IMR-90 (cell line): ENCODE results near the gene FOXK1. TPM values are rescaled to one million over a fixed set of nuclear protein-coding genes. Genes with fewer than 3 reads are reported as not detected.

Experiments used
- ATAC-seq: fragments of 200-7000 bp; cut with Tn5 transposase; 2 replicates; pipeline ENCODE4 v1.9.1; 2020; ENCODE audit warnings: low read depth, mild to moderate bottlenecking, moderate library complexity
- BruUV-seq: library from RNA; stranded (reverse); fragments of 400-500 nt; replicated peaks from 2 replicates; lab custom pipeline; 2021; lab: Mats Ljungman, UMichigan
- CTCF ChIA-PET: fragments of 300-600 bp; formaldehyde crosslinking; extraction: SDS; loops from one replicate; lab custom pipeline; 2021; ENCODE audit warnings: antibody characterized with exemption; lab: Yijun Ruan, JAX
- POLR2A ChIA-PET: fragments of 300-600 bp; sonication (Branson Sonifier 250); formaldehyde crosslinking; loops from one replicate; lab custom pipeline; 2022; ENCODE audit warnings: antibody characterized with exemption; ENCODE audit not compliant: unreplicated experiment; lab: Charles Lee
- DNase-seq: peaks from one replicate; pipeline ENCODE4 v3.0.0; 2013
- H2AFZ ChIP-seq: replicated peaks from 2 replicates; pipeline ENCODE3; 2013; ENCODE audit warnings: low read length, mild to moderate bottlenecking; ENCODE audit not compliant: poor library complexity
- H2AK5ac ChIP-seq: 2 replicates; pipeline ENCODE4 v1.6.1; 2013; ENCODE audit warnings: low read depth, low read length, inconsistent platforms
- H2AK9ac ChIP-seq: replicated peaks from 2 replicates; pipeline ENCODE3; 2013; ENCODE audit warnings: mild to moderate bottlenecking, low read depth, low read length, moderate library complexity; ENCODE audit not compliant: poor library complexity
- H2BK120ac ChIP-seq: 2 replicates; pipeline ENCODE4 v1.6.1; 2013; ENCODE audit warnings: low read depth, low read length, inconsistent platforms
- H2BK15ac ChIP-seq: 3 replicates; pipeline ENCODE4 v1.6.1; 2013; ENCODE audit warnings: low read depth, low read length, inconsistent platforms
- H2BK20ac ChIP-seq: 2 replicates; pipeline ENCODE4 v1.6.1; 2013; ENCODE audit warnings: low read depth, mild to moderate bottlenecking, inconsistent platforms, low read length, moderate library complexity
- H2BK5ac ChIP-seq: 2 replicates; pipeline ENCODE4 v1.6.1; 2013; ENCODE audit warnings: mild to moderate bottlenecking, low read depth, low read length, inconsistent platforms; ENCODE audit not compliant: poor library complexity, severe bottlenecking
- H3K14ac ChIP-seq: replicated peaks from 2 replicates; pipeline ENCODE4 v1.6.1; 2013; ENCODE audit warnings: low read depth, low read length, inconsistent platforms
- H3K18ac ChIP-seq: 2 replicates; pipeline ENCODE4 v1.6.1; 2013; ENCODE audit warnings: low read depth, low read length, control low read depth
- H3K23ac ChIP-seq: 2 replicates; pipeline ENCODE4 v1.6.1; 2013; ENCODE audit warnings: low read depth, low read length, inconsistent platforms
- H3K27ac ChIP-seq: 2 replicates; pipeline ENCODE4 v1.5.1; 2013; ENCODE audit warnings: mild to moderate bottlenecking, control low read depth, low read length; ENCODE audit not compliant: insufficient read depth
- H3K27me3 ChIP-seq: 2 replicates; pipeline ENCODE4 v1.6.1; 2013; ENCODE audit warnings: low read length; ENCODE audit not compliant: control insufficient read depth, insufficient read depth
- H3K36me3 ChIP-seq: 2 replicates; pipeline ENCODE4 v1.6.1; 2013; ENCODE audit warnings: low read length, mixed read lengths; ENCODE audit not compliant: control insufficient read depth, insufficient read depth
- H3K4ac ChIP-seq: 2 replicates; pipeline ENCODE4 v1.6.1; 2013; ENCODE audit warnings: low read depth, low read length, inconsistent platforms
- H3K4me1 ChIP-seq: 2 replicates; pipeline ENCODE4 v1.6.1; 2013; ENCODE audit warnings: low read length, mixed read lengths; ENCODE audit not compliant: control insufficient read depth, insufficient read depth
- H3K4me2 ChIP-seq: 2 replicates; pipeline ENCODE4 v1.6.1; 2013; ENCODE audit warnings: low read depth, mild to moderate bottlenecking, control low read depth, low read length, moderate library complexity
- H3K4me3 ChIP-seq: 2 replicates; pipeline ENCODE4 v1.5.1; 2013; ENCODE audit warnings: low read depth, mild to moderate bottlenecking, control low read depth, low read length, moderate library complexity; ENCODE audit not compliant: insufficient read depth
- H3K56ac ChIP-seq: 2 replicates; pipeline ENCODE4 v1.6.1; 2013; ENCODE audit warnings: low read length, inconsistent platforms; ENCODE audit not compliant: insufficient read depth; ENCODE audit errors: extremely low read depth
- H3K79me1 ChIP-seq, 2 experiments: 2 replicates each; pipeline ENCODE4 v1.6.1; 2013; ENCODE audit warnings: low read length in 2 of 2, inconsistent platforms in 1 of 2, low read depth in 1 of 2
- H3K9ac ChIP-seq: 2 replicates; pipeline ENCODE4 v1.6.1; 2013; ENCODE audit warnings: low read depth, low read length, control low read depth
- H3K9me1 ChIP-seq: 2 replicates; pipeline ENCODE4 v1.6.1; 2013; ENCODE audit warnings: low read length, inconsistent platforms; ENCODE audit not compliant: insufficient read depth
- H3K9me3 ChIP-seq: 2 replicates; pipeline ENCODE4 v1.6.1; 2013; ENCODE audit warnings: low read length; ENCODE audit not compliant: control insufficient read depth, insufficient read depth
- H4K20me1 ChIP-seq: 2 replicates; pipeline ENCODE4 v1.6.1; 2013; ENCODE audit warnings: low read length, inconsistent platforms; ENCODE audit not compliant: insufficient read depth
- H4K5ac ChIP-seq: 2 replicates; pipeline ENCODE4 v1.6.1; 2013; ENCODE audit warnings: mild to moderate bottlenecking, low read depth, low read length, control low read depth
- H4K8ac ChIP-seq, 2 experiments: 2 replicates each; pipeline ENCODE4 v1.6.1; 2013; ENCODE audit warnings: low read depth in 2 of 2, low read length in 2 of 2, control low read depth in 1 of 2, inconsistent platforms in 1 of 2
- H4K91ac ChIP-seq: 2 replicates; pipeline ENCODE4 v1.6.1; 2013; ENCODE audit warnings: low read depth, low read length, inconsistent platforms; ENCODE audit not compliant: insufficient read depth
- BHLHE40 ChIP-seq: fragments of 150-350 bp; IDR thresholded peaks from 2 replicates; pipeline ENCODE4 v1.6.1; 2016; ENCODE audit warnings: mild to moderate bottlenecking, low read depth, low read length
- CEBPB ChIP-seq: IDR thresholded peaks from 2 replicates; pipeline ENCODE4 v1.6.1; 2012; ENCODE audit warnings: low read depth, low read length, improper control_type of control experiment
- CHD1 ChIP-seq: IDR thresholded peaks from 2 replicates; pipeline ENCODE4 v1.6.1; 2012; ENCODE audit warnings: low read depth, low read length, improper control_type of control experiment
- CTCF ChIP-seq: conservative IDR thresholded peaks from 2 replicates; pipeline ENCODE4 v1.5.1; 2012; ENCODE audit warnings: mild to moderate bottlenecking, low read depth, low read length, improper control_type of control experiment
- ELK1 ChIP-seq: fragments of 150-350 bp; IDR thresholded peaks from 2 replicates; pipeline ENCODE4 v1.6.1; 2016; ENCODE audit warnings: low read depth, mild to moderate bottlenecking, low read length, moderate library complexity, borderline replicate concordance
- FOS ChIP-seq: fragments of 150-350 bp; IDR thresholded peaks from 2 replicates; pipeline ENCODE4 v1.6.1; 2016; ENCODE audit warnings: low read depth, low read length
- MAFK ChIP-seq: IDR thresholded peaks from 2 replicates; pipeline ENCODE4 v1.6.1; 2012; ENCODE audit warnings: low read depth, low read length, improper control_type of control experiment
- MAZ ChIP-seq: IDR thresholded peaks from 2 replicates; pipeline ENCODE4 v1.6.1; 2012; ENCODE audit warnings: low read depth, mild to moderate bottlenecking, low read length, improper control_type of control experiment, moderate library complexity, borderline replicate concordance
- MXI1 ChIP-seq: IDR thresholded peaks from 2 replicates; pipeline ENCODE4 v1.6.1; 2012; ENCODE audit warnings: low read depth, mild to moderate bottlenecking, low read length, moderate library complexity, borderline replicate concordance
- NFE2L2 ChIP-seq: fragments of 150-350 bp; IDR thresholded peaks from 2 replicates; pipeline ENCODE4 v1.6.1; 2016; ENCODE audit warnings: low read depth, mild to moderate bottlenecking, low read length
- POLR2A ChIP-seq: IDR thresholded peaks from 2 replicates; pipeline ENCODE4 v1.6.1; 2012; ENCODE audit warnings: mild to moderate bottlenecking, low read depth, low read length
- RAD21 ChIP-seq: IDR thresholded peaks from 2 replicates; pipeline ENCODE4 v1.6.1; 2012; ENCODE audit warnings: low read length, improper control_type of control experiment
- RCOR1 ChIP-seq: IDR thresholded peaks from 2 replicates; pipeline ENCODE4 v1.6.1; 2012; ENCODE audit warnings: mild to moderate bottlenecking, low read length, improper control_type of control experiment; ENCODE audit not compliant: insufficient replicate concordance
- RFX5 ChIP-seq: IDR thresholded peaks from 2 replicates; pipeline ENCODE4 v1.8.0; 2012; ENCODE audit warnings: low read depth, mild to moderate bottlenecking, low read length, moderate library complexity
- SMC3 ChIP-seq: fragments of 150-350 bp; IDR thresholded peaks from 2 replicates; pipeline ENCODE4 v1.6.1; 2016; ENCODE audit warnings: low read depth, mild to moderate bottlenecking, antibody characterized with exemption, low read length, moderate library complexity
- USF2 ChIP-seq: fragments of 150-350 bp; IDR thresholded peaks from 2 replicates; pipeline ENCODE4 v1.6.1; 2017; ENCODE audit warnings: mild to moderate bottlenecking, antibody characterized with exemption, low read length, low read depth
- WGBS, 2 experiments: methylation state at CpG; one replicate each; pipeline versions ENCODE4 v1.1.5 to v1.1.7; 2013; ENCODE audit warnings: missing lambda C conversion rate in 2 of 2; ENCODE audit not compliant: insufficient read length in 1 of 2; ENCODE audit errors: extremely low coverage in 2 of 2; 5-methylcytosine and 5-hydroxymethylcytosine counted together
- dilution Hi-C: fragments of 300-500 bp; cut with HindIII; formaldehyde crosslinking; loops from one replicate; pipeline ENCODE4 v1.14.3; 2018; ENCODE audit warnings: low sequenced_read_pairs; ENCODE audit not compliant: unreplicated experiment
- in situ Hi-C: fragments of 300-500 bp; cut with MboI; formaldehyde crosslinking; loops from 3 replicates; pipeline ENCODE4 v1.14.3; 2019; ENCODE audit warnings: low sequenced_read_pairs, inconsistent platforms, mixed read lengths
- intact Hi-C: fragments of 100-400 bp; cut with micrococcal nuclease; formaldehyde crosslinking; loops from 2 replicates; pipeline ENCODE4 v1.10.0; 2022
- polyA plus RNA-seq, 3 experiments: library from polyadenylated mRNA; depleted of rRNA; stranded (reverse); fragments of >200 nt; gene quantifications; 2 replicates each; pipeline ENCODE4 v1.2.3, GENCODE V29; 2012; ENCODE audit warnings: low replicate concordance in 1 of 3
- total RNA-seq: library from RNA; depleted of rRNA; stranded (reverse); fragments of >200 nt; gene quantifications from 2 replicates; pipeline ENCODE4 v1.2.3, GENCODE V29; 2012

FOXK1 gene
- total and polyA plus RNA-seq, 2 of the 4 experiments (the other 2 are of a cell fraction) = 4.3 to 8.8 TPM

GRCh38 chr7:4694305-4694704, 12.2 kb downstream of the FOXK1 start:
- no CpG with 5 or more reads among the region's 2 CpGs for WGBS, 2 experiments
- BruUV-seq = no TSS peak
- peak overlapping the region; percentile 50 for H3K4me2 ChIP-seq
- no peak overlapping the region for H2BK20ac ChIP-seq
- no peak overlapping the region; the same call in 2 of the 3 replicates for H2BK15ac ChIP-seq
- H2AK5ac ChIP-seq = peak overlapping the region; percentile 27; the same call in 1 of the 2 replicates
- no peak overlapping the region for H3K56ac ChIP-seq
- TF ChIP-seq CTCF = no peak
- TF ChIP-seq CEBPB = no peak
- no peak for TF ChIP-seq POLR2A
- TF ChIP-seq MAFK = no peak
- TF ChIP-seq CHD1 = no peak
- TF ChIP-seq USF2 = no peak
- no peak for TF ChIP-seq BHLHE40
- no peak for TF ChIP-seq MAZ
- no peak for TF ChIP-seq SMC3
- TF ChIP-seq RFX5 = no peak
- no peak for TF ChIP-seq MXI1
- TF ChIP-seq RAD21 = no peak
- no peak for TF ChIP-seq NFE2L2
- TF ChIP-seq FOS = no peak
- TF ChIP-seq RCOR1 = no peak
- TF ChIP-seq ELK1 = no peak
- H3K9me1 ChIP-seq = peaks cover 11% of the 10 kb centered on the region
- H3K9ac ChIP-seq = peak overlapping the region; percentile 26
- intact Hi-C loops (loop anchor here (2.0 kb wide), 1 partner anchor 50 kb away; no protein-coding TSS in a partner anchor), in situ Hi-C loops (no loop called here), dilution Hi-C loops (no loop called here)
- H3K14ac ChIP-seq = peak overlapping the region; percentile 18; the same call in 1 of the 2 replicates
- no peaks in the 10 kb centered on the region for H3K9me3 ChIP-seq
- ATAC-seq (no peak), DNase-seq (no peak)
- H2AK9ac ChIP-seq = peak overlapping the region; percentile 3
- peak overlapping the region; percentile 60 for H3K27ac ChIP-seq
- no peak overlapping the region for H3K18ac ChIP-seq
- H3K36me3 ChIP-seq = peaks cover 6% of the 10 kb centered on the region
- peak overlapping the region in 1 of 2 experiments; percentile 2; a peak in 2 of 4 replicates for H4K8ac ChIP-seq
- H3K4me3 ChIP-seq = no peak overlapping the region
- peak overlapping the region; percentile 58; the same call in 1 of the 2 replicates for H3K4ac ChIP-seq
- H2BK120ac ChIP-seq = peak overlapping the region; percentile 30; the same call in 1 of the 2 replicates
- peaks cover 8 to 72% of the 10 kb centered on the region in 2 experiments; a peak in 2 of 4 replicates for H3K79me1 ChIP-seq
- CTCF ChIA-PET = no interaction called here
- POLR2A ChIA-PET = no interaction called here
- peaks cover 71% of the 10 kb centered on the region for H4K20me1 ChIP-seq
- peak overlapping the region; percentile 43 for H2BK5ac ChIP-seq
- no peak overlapping the region for H2AFZ ChIP-seq
- peaks cover 17% of the 10 kb centered on the region for H3K4me1 ChIP-seq
- H4K91ac ChIP-seq = peak overlapping the region; percentile 49; the same call in 1 of the 2 replicates
- H4K5ac ChIP-seq = no peak overlapping the region
- no peaks in the 10 kb centered on the region for H3K27me3 ChIP-seq
- 0 out of 2 replicates have a peak overlapping the region, but pooled peaks have one; percentile 21 for H3K23ac ChIP-seq
